Keratinocyte (primary cell): ENCODE results near the gene TUBGCP4. TPM values are rescaled to one million over a fixed set of nuclear protein-coding genes. Genes with fewer than 3 reads are reported as not detected.

ENCODE experiments used
- DNase-seq: peaks from one replicate; pipeline ENCODE4 v3.0.0-alpha.2; 2011; ENCODE audit warnings: low read depth, missing footprints, low spot score
- FAIRE-seq: peaks from 2 replicates; lab custom pipeline; 2011; peaks lifted over from hg19 to GRCh38; lab: Jason Lieb, UNC
- H2AFZ ChIP-seq: 2 replicates; pipeline ENCODE4 v1.6.0; 2012; ENCODE audit warnings: low read length, control low read depth, inconsistent platforms; ENCODE audit not compliant: control insufficient read depth
- H3K27ac ChIP-seq: 2 replicates; pipeline ENCODE4 v1.5.1; 2011; ENCODE audit warnings: low read length; ENCODE audit not compliant: control insufficient read depth, insufficient read depth
- H3K27me3 ChIP-seq: 3 replicates; pipeline ENCODE4 v1.6.0; 2011; ENCODE audit warnings: low read length; ENCODE audit not compliant: control insufficient read depth, insufficient read depth; ENCODE audit errors: extremely low read depth
- H3K36me3 ChIP-seq, 2 experiments: 2 replicates in 1 of 2; 3 replicates in 1 of 2; pipeline ENCODE4 v1.5.1; 2011; ENCODE audit warnings: low read length in 2 of 2, mild to moderate bottlenecking in 1 of 2; ENCODE audit not compliant: control insufficient read depth in 2 of 2, insufficient read depth in 2 of 2; ENCODE audit errors: extremely low read depth in 1 of 2
- H3K4me1 ChIP-seq: 3 replicates; pipeline ENCODE4 v1.5.1; 2011; ENCODE audit warnings: low read length; ENCODE audit not compliant: control insufficient read depth, insufficient read depth; ENCODE audit errors: extremely low read depth
- H3K4me2 ChIP-seq: 3 replicates; pipeline ENCODE4 v1.6.0; 2011; ENCODE audit warnings: low read depth, low read length; ENCODE audit not compliant: control insufficient read depth, insufficient read depth; ENCODE audit errors: extremely low read depth
- H3K4me3 ChIP-seq, 3 experiments: fragments of 200-600 bp in 1 of 3; sonication (generic) in 1 of 3; 2 replicates in 2 of 3; 3 replicates in 1 of 3; pipeline ENCODE4 v1.5.1; 2011 to 2016; ENCODE audit warnings: low read length in 3 of 3, mild to moderate bottlenecking in 3 of 3, control low read depth in 2 of 3, inconsistent platforms in 1 of 3, low read depth in 1 of 3, mixed read lengths in 1 of 3, mixed run types in 1 of 3, moderate library complexity in 1 of 3; ENCODE audit not compliant: control insufficient read depth in 2 of 3, insufficient read depth in 2 of 3; ENCODE audit errors: extremely low read depth in 1 of 3
- H3K79me2 ChIP-seq: 2 replicates; pipeline ENCODE4 v1.6.0; 2012; ENCODE audit warnings: low read length; ENCODE audit not compliant: control insufficient read depth, insufficient read depth
- H3K9ac ChIP-seq: 3 replicates; pipeline ENCODE4 v1.6.0; 2011; ENCODE audit warnings: low read length; ENCODE audit not compliant: control insufficient read depth, insufficient read depth; ENCODE audit errors: extremely low read depth
- H3K9me1 ChIP-seq: 3 replicates; pipeline ENCODE4 v1.6.0; 2011; ENCODE audit warnings: low read length; ENCODE audit not compliant: control insufficient read depth, insufficient read depth; ENCODE audit errors: extremely low read depth
- H3K9me3 ChIP-seq: 2 replicates; pipeline ENCODE4 v1.5.1; 2012; ENCODE audit warnings: low read depth, low read length; ENCODE audit not compliant: control insufficient read depth
- H4K20me1 ChIP-seq: 3 replicates; pipeline ENCODE4 v1.6.0; 2011; ENCODE audit warnings: low read length; ENCODE audit not compliant: control insufficient read depth, insufficient read depth; ENCODE audit errors: extremely low read depth
- CTCF ChIP-seq, 3 experiments: IDR thresholded peaks in 1 of 3; conservative IDR thresholded peaks in 1 of 3; optimal IDR thresholded peaks in 1 of 3; 2 replicates in 2 of 3; 3 replicates in 1 of 3; pipeline versions ENCODE3 to v1.5.1; 2011; ENCODE audit warnings: low read length in 3 of 3, mild to moderate bottlenecking in 3 of 3, moderate library complexity in 2 of 3, control low read depth in 1 of 3, inconsistent platforms in 1 of 3; ENCODE audit not compliant: insufficient read depth in 2 of 3; ENCODE audit errors: extremely low read depth in 1 of 3
- EZH2 ChIP-seq: IDR thresholded peaks from one replicate; pipeline ENCODE4 v1.6.1; 2012; ENCODE audit warnings: inconsistent platforms, mild to moderate bottlenecking, low read length, moderate library complexity
- dilution Hi-C: fragments of 300-500 bp; cut with MboI; formaldehyde crosslinking; loops from one replicate; pipeline ENCODE4 v1.7.0; 2020; ENCODE audit warnings: low sequenced_read_pairs; ENCODE audit not compliant: extremely low pct_ligation_motif_present
- polyA plus RNA-seq, 5 experiments: library from polyadenylated mRNA; depleted of rRNA in 3 of 5; stranded (reverse) in 3 of 5; stranded (forward) in 1 of 5; unstranded in 1 of 5; fragments of >200 nt; gene quantifications; 1 replicate in 1 of 5; 2 replicates in 3 of 5; 3 replicates in 1 of 5; pipeline versions ENCODE4 v1.2.1 to v1.2.3, GENCODE V29; 2011 to 2012; ENCODE audit warnings: missing spikeins in 2 of 5, low read depth in 1 of 5, low replicate concordance in 1 of 5

The TUBGCP4 gene
- polyA plus RNA-seq, 1 donor (not counting 4 experiments of a cell fraction or from before 2014, with no cell fraction given): 16.1 TPM

GRCh38 chr15:43325039-43325684, 45.7 kb upstream of the TUBGCP4 start:
- peaks cover 17% of the 10 kb centered on the region for H3K79me2 ChIP-seq
- H3K36me3 ChIP-seq: no peaks in the 10 kb centered on the region
- no peaks in the 10 kb centered on the region for H3K9me3 ChIP-seq
- DNase-seq (no peak), FAIRE-seq (no peak)
- no peak overlapping the region for H2AFZ ChIP-seq
- TF ChIP-seq CTCF (optimal IDR thresholded peaks at IDR 0.05 in 1 of 3, IDR thresholded peaks at IDR 0.05 in 1 of 3, conservative IDR thresholded peaks at IDR 0.05 in 1 of 3; ENCODE audit: extremely low read depth in 1 of 3, insufficient read depth in 2 of 3, low read length in 3 of 3): no peak
- TF ChIP-seq EZH2: no peak
- H3K4me1 ChIP-seq: peaks cover 9% of the 10 kb centered on the region
- H3K9ac ChIP-seq: no peak overlapping the region
- no peak overlapping the region for H3K27ac ChIP-seq
- no peaks in the 10 kb centered on the region for H4K20me1 ChIP-seq
- peaks cover 5% of the 10 kb centered on the region for H3K27me3 ChIP-seq
- H3K4me2 ChIP-seq: no peak overlapping the region
- H3K9me1 ChIP-seq: no peaks in the 10 kb centered on the region
- dilution Hi-C loops: no loop called here
- no peak overlapping the region for H3K4me3 ChIP-seq

- H3K9ac ChIP-seq: peak overlapping the region; percentile 81
- H3K79me2 ChIP-seq: peaks cover 17% of the 10 kb centered on the region
- H2AFZ ChIP-seq: peak overlapping the region; percentile 98
- H3K4me2 ChIP-seq: peak overlapping the region; percentile 98
- no peak for FAIRE-seq
- dilution Hi-C loops: no loop called here
- H3K9me1 ChIP-seq: no peaks in the 10 kb centered on the region
- H4K20me1 ChIP-seq: no peaks in the 10 kb centered on the region
- no peaks in the 10 kb centered on the region for H3K9me3 ChIP-seq
- H3K27me3 ChIP-seq: no peaks in the 10 kb centered on the region
- TF ChIP-seq CTCF (optimal IDR thresholded peaks at IDR 0.05 in 1 of 3, IDR thresholded peaks at IDR 0.05 in 1 of 3, conservative IDR thresholded peaks at IDR 0.05 in 1 of 3; ENCODE audit: extremely low read depth in 1 of 3, insufficient read depth in 2 of 3, low read length in 3 of 3): no peak
- TF ChIP-seq EZH2: no peak
- H3K27ac ChIP-seq: peak overlapping the region; percentile 76
- peak overlapping the region; percentile 62 to 77 (median 73) for H3K4me3 ChIP-seq
- DNase-seq: no peak
- H3K36me3 ChIP-seq: no peaks in the 10 kb centered on the region
- H3K4me1 ChIP-seq: peaks cover 13% of the 10 kb centered on the region
Observed at GRCh38 chr15:43329217-43329959, 41.5 kb upstream of the TUBGCP4 start.
